WI38 (cell line): Measurements from ENCODE around the gene PRKCE.

Experiments used
- H3K4me3 ChIP-seq: 2 replicates; pipeline ENCODE4 v1.5.1; 2011; ENCODE audit warnings: low read depth, mild to moderate bottlenecking, control low read depth, low read length
- CTCF ChIP-seq: IDR thresholded peaks from 2 replicates; pipeline ENCODE4 v1.5.1; 2012; ENCODE audit warnings: low read depth, mild to moderate bottlenecking, control low read depth, low read length

The PRKCE gene

GRCh38 chr2:45891719-45892424, 240.4 kb downstream of the PRKCE start:
- no peak for TF ChIP-seq CTCF
- no peak overlapping the region for H3K4me3 ChIP-seq

DNA sequence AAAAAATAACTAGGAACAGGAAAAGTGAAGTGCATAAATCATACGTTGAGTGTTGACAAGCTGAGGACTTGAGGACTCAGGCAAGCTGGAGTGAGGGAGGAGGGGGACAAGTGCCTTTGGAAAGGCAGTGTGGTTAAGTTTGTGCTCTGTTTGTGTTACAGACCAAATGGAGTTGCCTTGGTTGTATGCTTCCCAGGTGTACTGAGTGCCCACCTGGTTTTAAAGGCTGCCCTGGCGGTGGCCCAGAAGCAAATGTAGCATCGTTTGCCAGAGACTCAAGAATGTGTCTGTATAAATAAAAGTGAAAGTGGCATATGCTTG, 240.9 kb downstream of the PRKCE start:
- no peak for TF ChIP-seq CTCF
- H3K4me3 ChIP-seq = no peak overlapping the region

- H3K4me3 ChIP-seq = no peak overlapping the region
- TF ChIP-seq CTCF = no peak
Measured at GRCh38 chr2:45892757-45893156, 241.3 kb downstream of the PRKCE start.

DNA sequence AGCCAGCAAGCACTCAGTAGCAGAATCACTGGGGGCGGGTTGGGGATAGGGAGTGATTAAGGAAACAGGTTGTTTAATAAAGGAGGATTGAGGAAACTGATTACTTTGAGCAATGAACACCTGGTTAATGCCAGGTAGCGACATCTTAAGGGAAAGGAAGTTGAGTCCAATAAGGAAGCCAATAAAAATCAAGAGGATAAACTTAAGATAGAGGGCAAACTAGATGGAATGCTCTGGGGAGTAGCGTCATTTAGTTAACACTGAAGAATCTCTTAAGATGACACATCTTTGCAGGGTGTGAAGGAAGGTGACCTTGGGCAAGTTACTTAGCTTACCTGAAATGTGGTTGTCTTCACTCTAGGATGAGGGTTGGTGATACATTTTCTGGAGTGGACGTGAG, 242.7 kb downstream of the PRKCE start:
- H3K4me3 ChIP-seq = no peak overlapping the region
- no peak for TF ChIP-seq CTCF

GRCh38 chr2:45895241-45895861, 243.9 kb downstream of the PRKCE start:
- H3K4me3 ChIP-seq = no peak overlapping the region
- no peak for TF ChIP-seq CTCF

DNA sequence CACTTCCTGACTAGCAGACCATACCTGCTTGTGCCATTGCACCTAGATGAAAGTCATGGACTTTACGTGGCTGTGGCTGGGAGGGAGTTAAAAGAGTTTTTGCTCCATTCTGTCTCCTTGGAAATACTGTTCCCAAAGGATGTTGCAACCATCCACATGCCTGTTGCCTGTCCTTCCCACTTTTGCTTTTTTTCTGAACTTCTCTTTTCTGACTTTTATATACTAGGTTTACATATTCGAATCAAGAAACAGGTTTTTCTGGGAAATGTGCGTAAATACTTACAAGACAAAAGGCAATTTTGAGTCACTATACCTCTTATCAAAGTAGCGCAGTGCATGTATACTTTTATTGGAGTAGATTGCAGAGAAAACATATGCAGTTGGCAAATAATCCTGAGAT, 244.8 kb downstream of the PRKCE start:
- H3K4me3 ChIP-seq = no peak overlapping the region
- no peak for TF ChIP-seq CTCF

DNA sequence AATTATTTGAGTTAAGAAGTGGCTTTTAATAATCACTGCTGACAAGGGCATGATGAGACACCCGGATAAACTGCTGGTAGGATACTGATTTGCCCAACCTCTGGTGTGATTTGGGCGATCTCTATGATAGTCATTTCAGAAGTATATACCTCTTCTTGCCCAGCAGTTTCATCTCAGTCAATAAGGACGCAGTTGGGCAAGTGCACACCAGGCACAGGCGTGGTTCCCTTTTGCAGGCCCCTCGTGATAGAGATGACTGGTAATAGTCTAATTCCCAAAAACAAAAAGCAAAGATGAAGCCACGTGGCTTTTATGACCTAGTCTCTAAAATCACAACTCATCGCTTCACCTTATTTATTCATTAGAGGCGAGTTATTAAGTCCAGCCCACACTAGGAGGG, 246.4 kb downstream of the PRKCE start:
- no peak overlapping the region for H3K4me3 ChIP-seq
- no peak for TF ChIP-seq CTCF
